Activated CD4-positive, CD25-positive, alpha-beta regulatory T cell treated with anti-CD3 and anti-CD28 coated beads, Interleukin-2, amount 50 U/mL, for 72 hours (primary cell): Measurements from ENCODE around the gene FANCC.

Source experiments
- DNase-seq: peaks from one replicate; pipeline ENCODE4 v3.0.0; 2021

Gene FANCC

GRCh38 chr9:95185956-95186355, 131.6 kb downstream of the FANCC start:
- DNase-seq, result no peak

GRCh38 chr9:95182854-95183563, 134.5 kb downstream of the FANCC start:
- DNase-seq, result no peak

GRCh38 chr9:95181835-95182234, 135.7 kb downstream of the FANCC start:
- no peak for DNase-seq

- no peak for DNase-seq
Measured at GRCh38 chr9:95181226-95181818, 136.2 kb downstream of the FANCC start.

- no peak for DNase-seq
Measured at GRCh38 chr9:95177617-95178016, 139.9 kb downstream of the FANCC start.

- DNase-seq, result no peak
Measured at GRCh38 chr9:95176755-95177319, 140.7 kb downstream of the FANCC start.

- no peak for DNase-seq
Measured at GRCh38 chr9:95175523-95175922, 142.0 kb downstream of the FANCC start.

GRCh38 chr9:95174038-95174437, 143.5 kb downstream of the FANCC start:
- no peak for DNase-seq

- no peak for DNase-seq
Measured at GRCh38 chr9:95171596-95171995, 145.9 kb downstream of the FANCC start.

- DNase-seq, result no peak
Measured at GRCh38 chr9:95171001-95171400, 146.5 kb downstream of the FANCC start.

- DNase-seq, result peak; percentile 45
Measured at GRCh38 chr9:95167998-95168397, 149.5 kb downstream of the FANCC start.

- DNase-seq, result no peak
Measured at GRCh38 chr9:95165004-95165403, 152.5 kb downstream of the FANCC start.

- DNase-seq, result no peak
Measured at GRCh38 chr9:95157481-95158151, 159.9 kb downstream of the FANCC start.

GRCh38 chr9:95156074-95156473, 161.4 kb downstream of the FANCC start:
- no peak for DNase-seq

GRCh38 chr9:95155220-95155619, 162.3 kb downstream of the FANCC start:
- DNase-seq, result no peak

- no peak for DNase-seq
Measured at GRCh38 chr9:95150903-95151302, 166.6 kb downstream of the FANCC start.

GRCh38 chr9:95148208-95148520, 169.3 kb downstream of the FANCC start:
- DNase-seq, result no peak

GRCh38 chr9:95147452-95148207, 169.9 kb downstream of the FANCC start:
- no peak for DNase-seq

- DNase-seq, result no peak
Measured at GRCh38 chr9:95143591-95144561, 173.6 kb downstream of the FANCC start.

GRCh38 chr9:95142728-95143127, 174.8 kb downstream of the FANCC start:
- no peak for DNase-seq

GRCh38 chr9:95142315-95142714, 175.2 kb downstream of the FANCC start:
- no peak for DNase-seq

- no peak for DNase-seq
Measured at GRCh38 chr9:95140821-95141220, 176.7 kb downstream of the FANCC start.
